ENCODE measurements around the gene KCNJ16.
"Not testable (repeated sequence)": the region's sequence is repeated elsewhere in the genome, so short reads cannot be mapped to it uniquely, and the experiment has no call there.

KCNJ16 gene

DNA sequence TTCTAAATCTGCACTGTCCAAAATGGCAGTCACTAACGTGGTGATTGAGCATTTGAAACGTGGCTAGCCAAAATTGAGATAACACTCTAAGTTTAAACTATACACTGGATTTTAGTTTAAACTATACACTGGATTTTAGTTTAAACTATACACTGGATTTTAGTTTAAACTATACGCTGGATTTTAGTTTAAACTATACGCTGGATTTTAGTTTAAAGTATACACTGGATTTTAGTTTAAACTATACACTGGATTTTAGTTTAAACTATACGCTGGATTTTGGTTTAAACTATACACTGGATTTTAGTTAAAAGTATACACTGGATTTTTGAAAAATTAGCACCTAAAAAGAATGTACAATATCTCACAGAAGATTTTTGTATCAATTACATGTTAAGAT, 29.2 kb upstream of the KCNJ16 start:
- not testable (repeated sequence) for H3K4me3 ChIP-seq (ENCODE audit: low read length); H3K36me3 ChIP-seq (ENCODE audit: control insufficient read depth, insufficient read depth, low read length); DNase-seq (ENCODE audit: low read depth, low spot score); H3K4me1 ChIP-seq (ENCODE audit: control insufficient read depth, insufficient read depth, low read length); H3K9me3 ChIP-seq (ENCODE audit: control insufficient read depth, insufficient read depth, low read length); H3K27me3 ChIP-seq (ENCODE audit: control insufficient read depth, insufficient read depth, low read length); H3K27ac ChIP-seq (ENCODE audit: low read length)
- no CpG with 5 or more reads among the region's 5 CpGs for WGBS (ENCODE audit: insufficient coverage, insufficient read length)

DNA sequence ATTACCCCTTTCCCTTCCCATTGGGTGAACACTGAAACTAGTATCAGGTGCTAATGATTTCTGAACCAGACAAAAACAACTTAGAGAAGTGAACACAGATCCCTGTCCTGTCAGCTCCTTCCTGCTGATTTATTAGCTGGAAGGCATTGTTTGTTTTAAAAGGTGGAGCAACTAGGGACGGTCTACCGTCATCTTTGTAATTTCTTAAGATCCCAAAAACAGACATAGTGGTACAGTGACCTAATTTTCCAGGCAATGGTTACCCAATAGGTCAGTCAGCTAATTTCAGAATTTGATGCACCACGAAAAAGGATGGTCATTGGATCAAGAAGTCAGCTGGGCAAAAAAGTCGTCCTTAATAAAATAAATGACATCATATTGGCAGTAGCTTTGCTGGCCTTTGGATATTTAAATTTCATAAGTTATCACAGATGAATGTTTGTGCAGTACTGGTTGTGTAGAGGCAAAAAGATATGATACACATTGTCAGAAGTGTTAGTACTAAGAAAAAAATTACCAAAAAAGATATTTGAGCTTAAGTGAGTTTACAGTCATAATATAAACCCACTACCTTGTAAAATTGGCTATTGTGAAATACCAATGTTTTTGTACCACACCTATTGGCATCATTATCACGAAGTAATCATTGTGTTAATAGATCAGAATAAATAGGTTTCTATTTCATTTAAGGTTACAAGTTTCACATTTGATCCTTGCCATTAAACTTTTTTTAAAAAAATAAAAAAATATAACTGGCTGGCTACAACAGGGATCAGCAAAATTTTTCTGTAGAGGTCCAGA, 27.2 kb upstream of the KCNJ16 start:
- no CpG with 5 or more reads among the region's 5 CpGs for WGBS (ENCODE audit: insufficient coverage, insufficient read length)

DNA sequence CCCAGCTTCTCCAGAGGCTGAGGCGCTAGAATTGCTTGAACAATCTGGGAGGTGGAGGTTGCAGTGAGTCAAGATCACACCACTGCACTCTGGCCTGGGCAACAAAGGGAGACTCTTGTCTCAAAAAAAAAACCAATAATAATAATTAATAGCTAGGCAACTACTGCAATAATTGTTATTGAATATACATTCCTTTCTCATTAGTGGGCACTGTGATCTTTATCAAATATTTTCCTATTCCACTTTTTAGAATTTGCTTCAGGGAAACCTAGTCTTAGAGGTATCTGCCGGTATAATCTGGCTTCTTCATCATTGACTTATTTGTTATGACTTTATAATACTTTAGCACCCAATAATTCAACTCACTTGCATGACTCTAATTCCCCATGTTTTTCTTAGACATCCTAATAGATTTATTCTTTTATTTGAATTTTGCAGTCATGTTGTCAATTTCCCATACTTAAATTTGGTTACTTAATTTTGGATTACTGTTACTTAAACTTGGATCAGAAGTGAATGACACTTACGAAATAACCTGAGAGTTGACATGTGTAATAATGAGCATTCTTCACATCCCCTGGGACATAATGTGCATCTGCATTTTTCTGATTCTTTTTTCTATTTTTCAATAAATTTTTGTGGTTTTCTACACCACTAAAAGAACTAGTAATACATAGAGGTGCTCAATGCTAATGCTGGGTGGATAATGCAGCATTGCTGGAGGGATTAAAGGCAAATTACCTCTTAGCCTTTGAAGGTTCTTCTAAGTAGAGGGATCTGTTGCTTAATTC, 25.0 kb upstream of the KCNJ16 start:
- Histone ChIP-seq H3K27ac (ENCODE audit: low read length) (no peak overlapping the region), H3K9me3 (ENCODE audit: control insufficient read depth, insufficient read depth, low read length) (no peaks in the 10 kb centered on the region), H3K36me3 (ENCODE audit: control insufficient read depth, insufficient read depth, low read length) (no peaks in the 10 kb centered on the region), H3K27me3 (ENCODE audit: control insufficient read depth, insufficient read depth, low read length) (no peaks in the 10 kb centered on the region), H3K4me1 (ENCODE audit: control insufficient read depth, insufficient read depth, low read length) (no peaks in the 10 kb centered on the region), H3K4me3 (ENCODE audit: low read length) (no peak overlapping the region)
- no peak for DNase-seq (ENCODE audit: low read depth, low spot score)
- no CpG with 5 or more reads among the region's 3 CpGs for WGBS (ENCODE audit: insufficient coverage, insufficient read length)

More for the DNA sequence above, 27.2 kb upstream of the KCNJ16 start:
- no peak overlapping the region for H3K27ac ChIP-seq (ENCODE audit: low read length)
- no peak for DNase-seq (ENCODE audit: low read depth, low spot score)
- H3K4me1 ChIP-seq (ENCODE audit: control insufficient read depth, insufficient read depth, low read length): no peaks in the 10 kb centered on the region
- H3K9me3 ChIP-seq (ENCODE audit: control insufficient read depth, insufficient read depth, low read length): no peaks in the 10 kb centered on the region
- H3K4me3 ChIP-seq (ENCODE audit: low read length): no peak overlapping the region
- no peaks in the 10 kb centered on the region for H3K27me3 ChIP-seq (ENCODE audit: control insufficient read depth, insufficient read depth, low read length)
- H3K36me3 ChIP-seq (ENCODE audit: control insufficient read depth, insufficient read depth, low read length): no peaks in the 10 kb centered on the region

DNA sequence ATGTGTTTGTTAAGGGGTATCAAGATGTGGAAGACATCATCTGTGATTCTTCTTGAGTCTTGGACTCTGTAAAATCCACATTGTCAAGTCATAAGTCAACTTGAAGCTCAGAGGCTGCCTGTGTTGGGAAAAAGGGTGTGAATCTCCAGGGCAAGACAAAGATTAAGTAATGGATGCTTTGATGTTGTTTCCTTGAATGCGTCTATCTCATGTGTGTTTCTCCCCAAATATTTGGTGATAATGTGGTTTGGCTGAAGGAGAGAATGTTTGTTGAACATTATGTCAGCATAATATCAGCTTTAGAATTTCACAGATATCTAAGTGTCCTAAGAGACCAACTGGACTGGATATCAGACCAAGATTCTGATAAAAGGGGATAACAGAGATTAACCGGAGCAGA, 24.1 kb upstream of the KCNJ16 start:
- WGBS (ENCODE audit: insufficient coverage, insufficient read length): no CpG with 5 or more reads among the region's 2 CpGs
- DNase-seq (ENCODE audit: low read depth, low spot score): no peak
- no peaks in the 10 kb centered on the region for H3K9me3 ChIP-seq (ENCODE audit: control insufficient read depth, insufficient read depth, low read length)
- no peaks in the 10 kb centered on the region for H3K4me1 ChIP-seq (ENCODE audit: control insufficient read depth, insufficient read depth, low read length)
- H3K27me3 ChIP-seq (ENCODE audit: control insufficient read depth, insufficient read depth, low read length): no peaks in the 10 kb centered on the region
- H3K27ac ChIP-seq (ENCODE audit: low read length): no peak overlapping the region
- no peak overlapping the region for H3K4me3 ChIP-seq (ENCODE audit: low read length)
- H3K36me3 ChIP-seq (ENCODE audit: control insufficient read depth, insufficient read depth, low read length): no peaks in the 10 kb centered on the region

DNA sequence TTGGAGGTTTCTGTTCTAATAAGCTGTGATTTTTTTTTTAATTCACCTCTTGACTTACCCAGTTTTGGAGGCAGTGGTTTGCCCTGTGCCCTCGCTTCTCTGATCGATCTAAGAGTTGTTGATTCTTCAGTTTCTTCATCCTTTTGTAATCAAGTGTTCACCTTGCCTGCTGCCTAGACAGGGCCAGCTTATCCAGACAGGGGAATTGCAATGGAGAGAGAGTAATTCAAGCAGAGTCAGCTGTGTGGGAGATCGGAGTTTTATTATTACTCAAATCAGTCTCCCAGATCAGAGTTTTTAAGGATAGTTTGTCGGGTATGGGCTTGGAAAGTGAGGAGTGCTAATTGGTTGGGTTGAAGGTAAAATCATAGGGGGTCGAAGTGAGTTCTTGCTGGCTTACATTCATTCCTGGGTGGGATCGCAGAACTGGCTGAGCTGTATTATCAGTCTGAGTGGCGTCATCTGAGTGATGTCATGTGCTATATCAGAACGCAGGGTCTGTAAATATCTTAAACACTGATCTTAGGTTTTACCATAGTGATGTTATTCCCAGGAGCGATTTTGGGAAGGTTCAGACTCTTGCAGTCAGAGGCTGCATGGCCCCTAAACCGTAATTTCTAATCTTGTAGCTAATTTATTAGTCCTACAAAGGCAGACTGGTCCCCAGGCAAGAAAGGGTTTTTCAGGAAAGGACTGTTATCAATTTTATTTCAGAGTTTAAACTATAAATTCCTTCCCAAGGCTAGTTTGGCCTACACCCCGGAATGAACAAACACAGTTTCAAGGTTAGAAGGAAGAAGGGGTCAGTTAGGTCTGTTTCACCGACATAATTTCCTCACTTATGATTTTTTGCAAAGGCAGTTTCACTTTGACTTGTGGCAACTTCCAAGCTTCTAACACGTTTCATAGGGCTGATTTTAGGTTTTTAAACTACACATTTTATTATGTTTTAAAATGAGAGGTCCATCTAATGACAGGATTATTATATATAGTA, 21.5 kb upstream of the KCNJ16 start:
- WGBS (ENCODE audit: insufficient coverage, insufficient read length): no CpG with 5 or more reads among the region's 13 CpGs
- no peak overlapping the region for H3K27ac ChIP-seq (ENCODE audit: low read length)
- no peak for DNase-seq (ENCODE audit: low read depth, low spot score)
- H3K4me1 ChIP-seq (ENCODE audit: control insufficient read depth, insufficient read depth, low read length): no peaks in the 10 kb centered on the region
- H3K27me3 ChIP-seq (ENCODE audit: control insufficient read depth, insufficient read depth, low read length): no peaks in the 10 kb centered on the region
- no peaks in the 10 kb centered on the region for H3K36me3 ChIP-seq (ENCODE audit: control insufficient read depth, insufficient read depth, low read length)
- H3K4me3 ChIP-seq (ENCODE audit: low read length): no peak overlapping the region
- H3K9me3 ChIP-seq (ENCODE audit: control insufficient read depth, insufficient read depth, low read length): no peaks in the 10 kb centered on the region

DNA sequence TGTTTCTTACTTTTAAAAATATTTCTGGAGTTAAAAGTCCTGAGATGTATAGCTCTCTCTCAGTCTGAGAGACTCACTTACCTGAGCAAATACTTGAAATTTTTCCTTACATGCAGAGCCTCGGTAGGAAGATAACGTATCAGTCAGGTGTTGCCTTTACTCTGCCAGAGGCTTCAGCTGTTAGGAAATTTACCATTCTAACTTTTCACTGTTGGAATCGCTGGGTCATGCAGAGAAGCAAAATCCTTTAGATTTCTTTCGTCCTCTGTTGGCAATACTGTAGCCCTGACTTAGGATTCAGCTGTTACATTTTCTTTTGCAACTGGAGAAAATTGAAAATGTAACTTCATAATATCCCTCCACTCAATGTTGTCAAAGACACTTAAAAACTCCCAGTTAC, 20.0 kb upstream of the KCNJ16 start:
- DNase-seq (ENCODE audit: low read depth, low spot score): no peak

DNA sequence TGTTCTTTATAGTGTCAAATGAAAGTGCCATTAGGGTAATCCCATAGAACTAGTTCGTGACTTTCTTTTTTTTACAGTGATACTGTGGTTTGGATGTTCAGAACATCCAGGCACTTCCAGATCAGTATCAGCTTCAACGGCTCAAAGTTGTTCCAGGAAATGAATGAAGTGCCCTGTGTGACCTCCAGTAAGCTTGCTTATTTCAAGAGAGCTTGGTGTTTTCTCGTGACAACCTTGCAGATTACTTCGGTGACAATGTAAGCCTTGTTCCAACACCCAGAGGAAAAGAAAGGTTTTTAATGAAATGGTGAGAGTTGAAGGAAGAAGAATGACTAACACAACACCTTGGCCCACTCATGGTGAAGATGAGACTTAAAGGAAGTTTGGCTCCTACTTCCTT, 16.0 kb upstream of the KCNJ16 start:
- Histone ChIP-seq H3K27me3 (ENCODE audit: control insufficient read depth, insufficient read depth, low read length) (no peaks in the 10 kb centered on the region), H3K9me3 (ENCODE audit: control insufficient read depth, insufficient read depth, low read length) (no peaks in the 10 kb centered on the region), H3K36me3 (ENCODE audit: control insufficient read depth, insufficient read depth, low read length) (no peaks in the 10 kb centered on the region), H3K4me3 (ENCODE audit: low read length) (no peak overlapping the region), H3K4me1 (ENCODE audit: control insufficient read depth, insufficient read depth, low read length) (no peaks in the 10 kb centered on the region), H3K27ac (ENCODE audit: low read length) (no peak overlapping the region)
- no peak for DNase-seq (ENCODE audit: low read depth, low spot score)
- WGBS (ENCODE audit: insufficient coverage, insufficient read length): no CpG with 5 or more reads among the region's 4 CpGs

More for the DNA sequence above, 20.0 kb upstream of the KCNJ16 start:
- H3K27me3 ChIP-seq (ENCODE audit: control insufficient read depth, insufficient read depth, low read length): no peaks in the 10 kb centered on the region
- H3K9me3 ChIP-seq (ENCODE audit: control insufficient read depth, insufficient read depth, low read length): no peaks in the 10 kb centered on the region
- H3K36me3 ChIP-seq (ENCODE audit: control insufficient read depth, insufficient read depth, low read length): no peaks in the 10 kb centered on the region
- no peak overlapping the region for H3K27ac ChIP-seq (ENCODE audit: low read length)
- WGBS (ENCODE audit: insufficient coverage, insufficient read length): no CpG with 5 or more reads among the region's 4 CpGs
- no peaks in the 10 kb centered on the region for H3K4me1 ChIP-seq (ENCODE audit: control insufficient read depth, insufficient read depth, low read length)
- no peak overlapping the region for H3K4me3 ChIP-seq (ENCODE audit: low read length)

DNA sequence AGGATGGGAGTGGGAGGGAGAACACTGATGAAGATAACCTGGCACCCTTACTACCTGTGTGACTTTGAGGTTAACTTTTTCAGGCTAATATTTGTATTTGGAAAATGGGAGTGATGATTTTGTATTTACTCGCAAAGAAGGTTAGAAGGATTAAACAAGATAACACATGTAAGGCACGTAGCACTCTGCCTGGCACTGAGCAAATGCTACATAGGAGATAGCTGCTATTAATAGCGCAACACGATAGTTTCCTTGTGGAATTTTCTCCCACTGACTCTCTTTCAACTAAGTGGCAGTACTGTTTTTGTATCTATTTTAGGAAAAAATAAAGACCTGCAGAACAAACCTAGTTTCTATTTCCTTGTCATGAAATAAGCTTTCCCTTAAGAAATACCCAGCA, 15.4 kb upstream of the KCNJ16 start:
- H3K4me3 ChIP-seq (ENCODE audit: low read length): no peak overlapping the region
- no peak for DNase-seq (ENCODE audit: low read depth, low spot score)
- no CpG with 5 or more reads among the region's 4 CpGs for WGBS (ENCODE audit: insufficient coverage, insufficient read length)
- H3K27ac ChIP-seq (ENCODE audit: low read length): no peak overlapping the region
- no peaks in the 10 kb centered on the region for H3K4me1 ChIP-seq (ENCODE audit: control insufficient read depth, insufficient read depth, low read length)
- no peaks in the 10 kb centered on the region for H3K36me3 ChIP-seq (ENCODE audit: control insufficient read depth, insufficient read depth, low read length)
- H3K9me3 ChIP-seq (ENCODE audit: control insufficient read depth, insufficient read depth, low read length): no peaks in the 10 kb centered on the region
- H3K27me3 ChIP-seq (ENCODE audit: control insufficient read depth, insufficient read depth, low read length): no peaks in the 10 kb centered on the region

DNA sequence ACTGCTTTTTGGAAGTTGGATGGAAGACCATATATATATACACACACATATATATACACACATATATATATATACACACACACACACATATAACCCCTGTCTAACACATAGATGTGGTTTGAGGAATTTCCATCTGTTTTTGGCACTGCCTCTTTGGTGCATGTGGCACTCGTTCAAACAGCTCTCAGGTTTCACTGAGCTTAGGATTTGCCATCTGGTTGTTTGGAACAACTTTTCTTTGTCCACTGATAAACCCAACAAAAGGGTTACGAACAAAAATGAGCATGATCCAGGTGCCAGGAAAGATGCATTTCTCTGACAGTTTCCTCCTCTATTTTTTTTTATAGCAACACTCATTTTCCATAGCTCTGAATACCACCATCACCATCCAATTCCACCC, 14.6 kb upstream of the KCNJ16 start:
- Histone ChIP-seq H3K27ac (ENCODE audit: low read length) (no peak overlapping the region), H3K4me1 (ENCODE audit: control insufficient read depth, insufficient read depth, low read length) (no peaks in the 10 kb centered on the region), H3K4me3 (ENCODE audit: low read length) (no peak overlapping the region), H3K27me3 (ENCODE audit: control insufficient read depth, insufficient read depth, low read length) (no peaks in the 10 kb centered on the region), H3K9me3 (ENCODE audit: control insufficient read depth, insufficient read depth, low read length) (no peaks in the 10 kb centered on the region), H3K36me3 (ENCODE audit: control insufficient read depth, insufficient read depth, low read length) (no peaks in the 10 kb centered on the region)
- no peak for DNase-seq (ENCODE audit: low read depth, low spot score)
- WGBS (ENCODE audit: insufficient coverage, insufficient read length): no CpG with 5 or more reads among the region's 2 CpGs

DNA sequence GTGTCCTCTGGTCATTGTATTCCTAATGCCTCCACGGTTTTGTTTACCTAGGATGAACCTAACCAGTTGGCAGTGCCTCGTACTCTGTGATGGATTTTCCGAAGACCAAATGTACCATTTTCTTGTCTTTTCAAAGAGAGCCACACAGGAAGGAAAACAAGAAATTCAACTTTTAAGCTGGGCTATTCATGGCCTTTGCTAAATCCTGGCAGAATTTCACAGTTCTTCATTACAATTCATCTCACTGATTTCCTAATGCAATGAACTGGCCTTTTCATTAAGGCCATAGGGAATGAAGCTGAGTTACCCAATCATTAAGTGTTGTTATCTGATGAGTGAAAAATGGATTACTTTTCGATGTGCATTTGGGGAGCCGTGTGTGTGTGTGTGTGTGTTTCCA, 7.9 kb upstream of the KCNJ16 start:
- no peak for DNase-seq (ENCODE audit: low read depth, low spot score)
- Histone ChIP-seq H3K4me3 (ENCODE audit: low read length) (no peak overlapping the region), H3K36me3 (ENCODE audit: control insufficient read depth, insufficient read depth, low read length) (no peaks in the 10 kb centered on the region), H3K27ac (ENCODE audit: low read length) (no peak overlapping the region), H3K9me3 (ENCODE audit: control insufficient read depth, insufficient read depth, low read length) (no peaks in the 10 kb centered on the region), H3K27me3 (ENCODE audit: control insufficient read depth, insufficient read depth, low read length) (no peaks in the 10 kb centered on the region), H3K4me1 (ENCODE audit: control insufficient read depth, insufficient read depth, low read length) (no peaks in the 10 kb centered on the region; the same call in 1 of the 2 replicates)
- no CpG with 5 or more reads among the region's 5 CpGs for WGBS (ENCODE audit: insufficient coverage, insufficient read length)

All from iPS DF 6.9 (cell line).